ENCODE data around the gene SPARCL1.

Gene SPARCL1

GRCh38 chr4:87521757-87522374 is 7.3 kb downstream of the SPARCL1 start:
- no peak for TF ChIP-seq EZH2phosphoT487 (IDR thresholded peaks at IDR 0.05; ENCODE audit: borderline replicate concordance)
- no peak for TF ChIP-seq CTCF (conservative IDR thresholded peaks at IDR 0.05; ENCODE audit: low read length)
- H3K4me3 ChIP-seq (ENCODE audit: low read length, poor library complexity, severe bottlenecking), result peak overlapping the region; percentile 41
- peak overlapping the region; percentile 48; the same call in 1 of the 2 replicates for H2AFZ ChIP-seq (ENCODE audit: low read length)
- no peaks in the 10 kb centered on the region for H3K79me2 ChIP-seq (ENCODE audit: insufficient read depth, low read length)
- peaks cover 14% of the 10 kb centered on the region for H3K9me3 ChIP-seq (ENCODE audit: insufficient read depth, low read depth, low read length)
- H3F3A ChIP-seq (ENCODE audit: low read depth), result no peaks in the 10 kb centered on the region
- no peak overlapping the region for H3K9ac ChIP-seq (ENCODE audit: low read depth, low read length, poor library complexity, severe bottlenecking)
- H3K4me1 ChIP-seq (ENCODE audit: insufficient read depth, low read length, poor library complexity, severe bottlenecking), result peaks cover 16% of the 10 kb centered on the region
- H3K27me3 ChIP-seq (ENCODE audit: insufficient read depth, low read length, poor library complexity, severe bottlenecking), result no peaks in the 10 kb centered on the region
- peak overlapping the region; percentile 68 for H3K4me2 ChIP-seq (ENCODE audit: low read depth, low read length, poor library complexity, severe bottlenecking)
- no peaks in the 10 kb centered on the region for H3K36me3 ChIP-seq (ENCODE audit: insufficient read depth, low read length)
- H3K9me2 ChIP-seq (replicated peaks; ENCODE audit: low read depth, low read length), result no peaks in the 10 kb centered on the region
- H4K20me1 ChIP-seq (ENCODE audit: insufficient read depth, low read length, poor library complexity, severe bottlenecking), result no peaks in the 10 kb centered on the region

GRCh38 chr4:87521319-87521718 is 7.9 kb downstream of the SPARCL1 start:
- H3K27me3 ChIP-seq (ENCODE audit: insufficient read depth, low read length, poor library complexity, severe bottlenecking), result no peaks in the 10 kb centered on the region
- TF ChIP-seq EZH2phosphoT487 (IDR thresholded peaks at IDR 0.05; ENCODE audit: borderline replicate concordance) (no peak), CTCF (conservative IDR thresholded peaks at IDR 0.05; ENCODE audit: low read length) (no peak)

GRCh38 chr4:87517621-87518020 is 11.6 kb downstream of the SPARCL1 start:
- Histone ChIP-seq H2AFZ (ENCODE audit: low read length) (no peak overlapping the region), H3F3A (ENCODE audit: low read depth) (no peaks in the 10 kb centered on the region), H4K20me1 (ENCODE audit: insufficient read depth, low read length, poor library complexity, severe bottlenecking) (no peaks in the 10 kb centered on the region), H3K9ac (ENCODE audit: low read depth, low read length, poor library complexity, severe bottlenecking) (no peak overlapping the region), H3K27me3 (ENCODE audit: insufficient read depth, low read length, poor library complexity, severe bottlenecking) (no peaks in the 10 kb centered on the region), H3K4me1 (ENCODE audit: insufficient read depth, low read length, poor library complexity, severe bottlenecking) (peaks cover 15% of the 10 kb centered on the region), H3K79me2 (ENCODE audit: insufficient read depth, low read length) (no peaks in the 10 kb centered on the region), H3K9me3 (ENCODE audit: insufficient read depth, low read depth, low read length) (no peaks in the 10 kb centered on the region), H3K9me2 (replicated peaks; ENCODE audit: low read depth, low read length) (no peaks in the 10 kb centered on the region), H3K4me3 (ENCODE audit: low read length, poor library complexity, severe bottlenecking) (no peak overlapping the region), H3K36me3 (ENCODE audit: insufficient read depth, low read length) (no peaks in the 10 kb centered on the region), H3K4me2 (ENCODE audit: low read depth, low read length, poor library complexity, severe bottlenecking) (no peak overlapping the region)
- TF ChIP-seq EZH2phosphoT487 (IDR thresholded peaks at IDR 0.05; ENCODE audit: borderline replicate concordance) (no peak), CTCF (conservative IDR thresholded peaks at IDR 0.05; ENCODE audit: low read length) (no peak)

More at GRCh38 chr4:87521319-87521718, 7.9 kb downstream of the SPARCL1 start:
- H2AFZ ChIP-seq (ENCODE audit: low read length), result peak overlapping the region; percentile 48; the same call in 1 of the 2 replicates
- H3K9ac ChIP-seq (ENCODE audit: low read depth, low read length, poor library complexity, severe bottlenecking), result no peak overlapping the region
- H4K20me1 ChIP-seq (ENCODE audit: insufficient read depth, low read length, poor library complexity, severe bottlenecking), result no peaks in the 10 kb centered on the region
- H3K4me2 ChIP-seq (ENCODE audit: low read depth, low read length, poor library complexity, severe bottlenecking), result peak overlapping the region; percentile 68
- peak overlapping the region; percentile 41 for H3K4me3 ChIP-seq (ENCODE audit: low read length, poor library complexity, severe bottlenecking)
- no peaks in the 10 kb centered on the region for H3K9me2 ChIP-seq (replicated peaks; ENCODE audit: low read depth, low read length)
- peaks cover 14% of the 10 kb centered on the region for H3K9me3 ChIP-seq (ENCODE audit: insufficient read depth, low read depth, low read length)
- H3F3A ChIP-seq (ENCODE audit: low read depth), result no peaks in the 10 kb centered on the region
- H3K79me2 ChIP-seq (ENCODE audit: insufficient read depth, low read length), result no peaks in the 10 kb centered on the region
- peaks cover 16% of the 10 kb centered on the region for H3K4me1 ChIP-seq (ENCODE audit: insufficient read depth, low read length, poor library complexity, severe bottlenecking)
- H3K36me3 ChIP-seq (ENCODE audit: insufficient read depth, low read length), result no peaks in the 10 kb centered on the region

Measured in Loucy (cell line).